ENCODE results near the gene TSPAN15. TPM values are rescaled to one million over a fixed set of nuclear protein-coding genes. Genes with fewer than 3 reads are reported as not detected.

The TSPAN15 gene
- polyA plus RNA-seq, 4 donors = 58.2 to 77.6 (median 66.0) TPM

DNA sequence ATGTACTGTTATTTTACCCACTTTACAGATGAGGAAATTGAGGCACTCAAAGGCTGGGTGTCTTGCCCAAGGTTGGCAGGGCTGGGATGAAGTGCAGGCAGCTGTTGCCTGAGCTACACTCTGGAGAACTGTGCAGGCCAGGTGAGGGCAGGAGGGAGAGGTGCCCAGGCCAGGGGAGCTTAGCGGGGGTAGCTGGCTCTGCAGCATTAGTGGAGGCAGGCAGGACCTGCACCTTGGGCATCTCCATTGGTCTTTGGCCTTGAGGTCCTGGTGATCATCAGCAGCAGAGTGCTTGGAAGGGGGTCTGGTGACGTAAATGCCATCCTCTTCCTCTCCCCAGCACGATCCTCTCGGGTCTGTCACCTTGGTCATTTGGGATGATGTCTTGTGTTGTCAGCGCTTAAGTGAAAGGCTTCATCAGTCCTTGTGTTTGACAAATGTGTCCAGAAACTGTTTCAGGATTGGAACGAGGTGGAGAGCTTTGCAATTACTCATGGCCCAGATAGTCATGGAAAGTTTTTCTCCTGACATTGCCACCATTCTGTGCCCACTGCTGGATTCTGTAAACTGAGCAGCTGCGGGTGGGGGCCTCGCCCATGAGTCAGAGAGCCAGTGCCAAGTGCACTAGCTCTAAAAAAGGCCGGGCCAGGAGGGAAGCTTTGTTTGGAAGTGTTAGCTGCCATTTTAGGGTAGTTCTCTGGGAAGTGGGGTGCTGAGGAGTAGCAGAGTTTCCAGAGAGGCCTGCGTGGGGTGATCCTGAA, 47.6 kb downstream of the TSPAN15 start:
- no peak for DNase-seq (ENCODE audit: low read depth in 4 of 4, low spot score in 3 of 4)

DNA sequence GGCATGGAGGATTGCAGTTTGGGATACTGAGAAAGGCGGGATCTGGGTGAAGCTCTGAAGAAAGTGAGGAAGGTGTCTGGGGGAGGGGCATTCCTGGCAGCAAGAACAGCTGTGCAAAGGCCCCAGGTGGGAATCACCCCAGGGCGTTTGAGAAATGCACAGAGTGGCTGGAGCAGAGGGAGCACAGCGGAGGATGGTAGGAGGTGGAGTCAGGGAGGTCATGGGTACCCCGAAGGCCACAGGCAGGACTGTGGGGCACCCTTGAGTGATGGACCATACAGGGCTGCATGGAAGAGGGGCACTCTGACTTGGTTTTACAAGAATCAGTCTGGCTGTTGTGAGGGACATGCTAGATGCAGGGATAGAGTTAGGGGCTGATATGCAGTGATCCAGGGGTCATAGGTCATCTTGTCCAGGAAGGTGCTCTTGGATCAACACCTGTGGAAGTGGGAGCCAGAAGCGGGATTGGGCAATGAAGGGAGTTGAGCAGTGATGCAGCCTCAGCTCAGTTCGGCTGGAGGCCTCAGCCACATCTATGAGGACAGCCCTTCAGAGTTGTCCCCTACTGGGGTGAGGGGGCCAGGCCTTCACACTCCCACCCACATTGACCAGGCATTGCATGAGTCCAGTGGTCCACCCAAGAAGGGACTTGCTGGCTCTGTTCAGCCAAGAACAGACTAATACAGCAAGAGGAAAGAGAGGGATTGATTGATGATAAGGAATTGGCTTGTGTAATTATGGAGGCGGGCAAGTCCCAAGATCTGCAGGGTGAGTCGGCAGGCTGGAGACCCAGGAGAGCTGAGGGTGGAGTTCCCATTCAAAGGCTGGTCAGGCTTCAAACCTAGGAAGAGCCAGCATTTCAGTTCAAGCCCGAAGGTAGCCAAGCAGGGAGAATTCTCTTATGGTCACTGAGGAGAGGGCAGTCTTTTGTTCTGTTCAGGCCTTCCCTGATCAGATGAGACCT, 48.7 kb downstream of the TSPAN15 start:
- no peak for DNase-seq (ENCODE audit: low read depth in 4 of 4, low spot score in 3 of 4)

DNA sequence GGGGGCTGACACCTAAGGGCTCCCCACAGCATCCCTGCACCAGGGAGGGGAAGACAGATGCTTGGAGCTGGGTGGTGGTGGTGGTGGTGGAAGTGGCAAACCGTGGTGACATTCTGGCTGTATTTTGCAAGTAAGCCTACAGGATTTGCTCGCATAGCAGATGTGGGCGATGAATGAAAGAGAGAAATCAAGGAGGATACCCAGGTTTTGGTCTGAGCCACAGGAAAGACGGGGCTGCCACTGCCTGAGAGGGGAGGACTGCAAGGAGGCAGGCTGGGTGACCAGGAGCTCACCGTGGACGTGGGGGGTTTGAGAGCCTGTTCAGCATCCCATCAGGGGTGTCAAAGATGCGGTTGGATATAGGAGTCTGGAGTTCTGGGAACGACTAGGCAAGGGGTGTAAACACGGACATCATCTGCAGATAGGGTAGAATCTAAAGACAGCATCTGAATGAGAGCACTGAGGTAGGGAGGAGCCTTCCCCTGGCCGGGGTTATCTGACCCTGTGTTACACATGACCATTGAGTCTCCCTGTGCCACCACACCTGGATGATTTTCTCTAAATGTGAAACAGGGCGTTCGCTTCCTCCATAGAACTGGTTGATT, 49.7 kb downstream of the TSPAN15 start:
- no peak for DNase-seq (ENCODE audit: low read depth in 4 of 4, low spot score in 3 of 4)

DNA sequence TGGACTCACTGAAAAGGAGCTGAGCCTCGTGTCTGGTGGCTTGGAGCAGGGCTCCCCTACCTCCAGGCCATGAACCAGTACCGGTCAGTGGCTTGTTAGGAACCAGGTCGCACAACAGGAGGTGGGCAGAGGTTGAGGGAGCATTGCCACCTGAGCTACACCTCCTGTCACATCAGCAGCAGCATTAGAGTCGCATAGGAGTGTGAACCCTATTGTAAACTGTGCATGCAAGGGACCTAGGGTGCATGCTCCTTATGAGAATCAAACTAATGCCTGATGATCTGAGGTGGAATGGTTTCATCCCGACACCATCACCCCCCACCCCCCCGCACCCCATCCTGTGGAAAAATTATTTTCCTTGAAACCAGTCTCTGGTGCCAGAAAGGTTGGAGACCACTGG, 50.4 kb downstream of the TSPAN15 start:
- no peak for DNase-seq (ENCODE audit: low read depth in 4 of 4, low spot score in 3 of 4)

DNA sequence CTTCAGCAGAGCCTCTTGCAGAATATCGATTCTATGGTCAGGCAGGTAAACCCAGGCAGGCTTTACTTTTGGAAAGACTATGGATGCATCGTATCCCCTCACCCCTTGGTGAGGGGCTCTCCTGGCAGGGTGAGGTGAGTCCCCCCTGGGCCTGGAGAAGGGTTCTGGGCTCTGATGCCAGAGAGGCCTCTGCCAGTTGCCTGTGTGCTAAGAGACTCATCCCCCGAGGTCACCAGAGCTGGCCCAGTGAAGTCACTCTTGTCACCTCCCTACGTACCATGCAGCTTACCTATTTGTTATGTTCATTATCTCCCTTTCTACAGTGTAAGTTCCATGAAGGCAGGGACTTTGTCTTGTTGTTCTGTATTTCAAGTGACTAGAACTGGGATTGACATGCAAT, 51.3 kb downstream of the TSPAN15 start:
- DNase-seq (ENCODE audit: low read depth in 4 of 4, low spot score in 3 of 4) = no peak

DNA sequence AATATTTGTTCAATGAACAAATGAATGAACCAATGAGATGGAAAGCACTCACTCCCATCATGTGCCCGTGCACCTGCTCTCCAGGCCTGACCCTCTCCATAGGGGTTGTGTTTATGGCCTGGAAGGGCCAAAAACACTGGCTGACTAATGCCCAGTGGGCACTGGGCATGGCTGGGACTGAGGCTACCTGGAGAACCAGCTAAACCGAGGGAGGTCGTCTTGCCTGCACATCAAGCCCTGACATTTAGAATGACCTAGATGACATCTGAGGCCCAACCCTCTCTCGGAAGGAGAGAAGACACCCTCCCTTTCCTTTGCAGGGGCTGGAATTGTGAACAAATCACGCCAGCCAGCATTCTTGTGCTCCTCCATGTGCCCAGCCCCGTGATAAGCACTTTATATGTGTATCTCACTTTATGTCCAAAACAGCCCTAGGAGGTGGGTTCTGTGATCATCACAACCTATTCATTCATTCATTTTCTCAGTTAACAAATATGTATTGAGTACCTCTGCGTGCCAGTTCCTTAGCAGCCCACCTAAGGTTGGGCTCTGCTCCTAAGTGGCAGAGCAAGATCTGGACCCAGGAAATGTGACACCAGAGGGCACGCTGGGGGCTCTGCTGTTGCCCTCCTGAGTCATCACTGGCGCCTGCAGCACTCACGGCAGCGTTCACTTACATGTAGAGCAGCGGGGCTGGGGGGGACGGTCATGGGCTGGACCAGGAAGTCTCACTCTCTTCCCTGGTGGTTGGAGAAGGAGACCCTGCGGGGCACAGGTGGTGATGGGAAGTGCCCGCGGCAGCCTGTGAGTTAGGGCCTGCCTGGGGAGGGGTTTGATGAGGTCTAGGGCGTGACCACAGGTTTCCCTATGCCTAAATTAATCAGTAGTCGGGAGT, 52.0 kb downstream of the TSPAN15 start:
- no peak for DNase-seq (ENCODE audit: low read depth in 4 of 4, low spot score in 3 of 4)

DNA sequence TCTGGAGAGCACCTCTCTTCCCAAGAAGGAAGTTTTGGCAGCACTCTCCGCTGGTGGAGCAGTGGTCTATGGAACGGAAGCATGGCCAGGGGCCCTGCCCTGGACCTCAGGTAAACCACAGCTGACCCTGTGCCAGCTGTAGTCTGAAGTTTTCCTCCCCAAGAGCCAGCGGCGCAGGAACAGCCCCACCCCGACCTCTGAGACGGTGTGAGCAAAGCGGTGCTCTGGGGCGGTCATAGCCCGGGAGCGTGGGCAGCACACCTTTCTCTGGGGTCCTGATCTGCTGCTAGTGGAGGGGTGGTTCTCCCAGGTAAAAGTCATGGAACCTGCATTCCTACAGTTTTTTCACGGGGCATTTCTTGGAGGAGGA, 52.6 kb downstream of the TSPAN15 start:
- no peak for DNase-seq (ENCODE audit: low read depth in 4 of 4, low spot score in 3 of 4)

DNA sequence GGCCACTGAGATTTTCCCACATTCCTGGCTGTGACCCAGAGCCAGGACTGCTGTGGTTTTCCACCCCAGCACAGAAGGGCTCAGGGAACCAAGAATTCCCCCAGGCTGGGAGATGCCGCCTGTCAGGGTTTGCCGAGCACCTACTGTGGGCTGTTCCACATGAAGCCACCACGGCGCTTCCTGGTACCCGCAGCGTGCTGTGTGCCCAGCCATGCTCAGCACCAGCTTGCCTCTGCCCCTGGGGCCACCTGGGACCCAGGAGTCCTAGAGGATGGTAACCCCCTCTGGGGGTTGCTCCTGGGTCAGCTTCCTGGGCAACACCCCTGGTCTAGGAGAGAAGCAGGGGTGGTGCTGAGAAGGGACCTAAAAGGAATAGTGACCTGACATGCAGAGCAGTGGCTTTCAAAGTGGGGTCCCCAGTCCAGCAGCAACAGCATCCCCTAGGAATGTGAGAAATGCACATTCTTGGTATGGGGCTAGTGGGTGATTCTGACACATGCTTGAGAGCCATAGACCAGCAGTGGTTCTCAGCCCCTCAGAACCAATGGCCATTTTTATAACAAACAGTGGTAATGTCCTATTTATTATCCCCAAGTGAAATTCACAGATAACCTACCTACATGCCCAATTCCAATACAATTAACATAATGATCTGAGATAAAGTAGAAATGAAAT, 53.4 kb downstream of the TSPAN15 start:
- DNase-seq (ENCODE audit: low read depth in 4 of 4, low spot score in 3 of 4) = no peak

DNA sequence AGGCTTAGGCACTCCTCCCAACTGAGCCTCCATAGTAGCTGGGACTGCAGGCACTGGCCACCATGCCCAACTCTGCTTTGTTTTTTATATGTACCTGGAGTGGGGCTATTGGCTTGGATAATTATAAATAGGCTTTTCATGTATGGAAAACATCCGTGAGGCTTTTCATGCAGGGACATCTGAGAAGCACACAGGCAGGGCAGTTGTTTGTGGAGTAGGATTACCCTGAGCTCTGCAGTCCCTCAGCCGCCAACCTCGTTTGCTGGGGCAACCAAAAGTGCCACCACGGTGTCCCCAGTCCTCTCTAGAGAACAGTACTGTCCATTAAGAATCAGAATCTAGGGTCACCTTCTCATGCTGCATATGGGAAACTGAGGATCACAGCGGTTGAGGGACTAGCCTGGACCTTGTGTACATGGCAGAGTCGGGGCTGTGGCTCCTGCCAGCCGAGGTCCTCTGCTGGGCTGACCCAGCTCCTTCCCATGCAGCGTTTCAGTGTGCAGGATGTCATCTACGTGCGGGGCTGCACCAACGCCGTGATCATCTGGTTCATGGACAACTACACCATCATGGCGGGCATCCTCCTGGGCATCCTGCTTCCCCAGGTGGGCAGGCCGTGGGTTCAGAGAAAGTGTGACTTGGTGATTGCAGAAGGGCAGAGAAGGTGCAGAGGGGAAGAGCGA, 54.5 kb downstream of the TSPAN15 start:
- no peak for DNase-seq (ENCODE audit: low read depth in 4 of 4, low spot score in 3 of 4)

DNA sequence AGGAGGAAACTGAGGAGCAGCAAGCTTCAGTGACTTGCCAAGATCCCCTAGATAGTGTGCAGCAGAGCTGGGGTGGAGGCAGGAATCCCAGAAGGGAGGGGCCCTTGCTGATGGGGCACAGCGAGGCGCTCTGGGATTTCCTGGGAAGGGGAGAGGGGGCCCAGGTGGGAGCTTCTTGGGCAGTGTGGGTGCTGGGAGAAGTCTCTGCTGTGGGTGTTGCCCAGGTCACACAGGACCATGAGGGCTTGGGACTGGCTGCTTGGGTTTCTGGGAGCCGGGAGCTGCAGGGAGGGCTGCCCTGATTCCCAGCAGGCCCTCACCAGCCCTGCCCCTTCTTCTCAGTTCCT, 55.2 kb downstream of the TSPAN15 start:
- no peak for DNase-seq (ENCODE audit: low read depth in 4 of 4, low spot score in 3 of 4)

DNA sequence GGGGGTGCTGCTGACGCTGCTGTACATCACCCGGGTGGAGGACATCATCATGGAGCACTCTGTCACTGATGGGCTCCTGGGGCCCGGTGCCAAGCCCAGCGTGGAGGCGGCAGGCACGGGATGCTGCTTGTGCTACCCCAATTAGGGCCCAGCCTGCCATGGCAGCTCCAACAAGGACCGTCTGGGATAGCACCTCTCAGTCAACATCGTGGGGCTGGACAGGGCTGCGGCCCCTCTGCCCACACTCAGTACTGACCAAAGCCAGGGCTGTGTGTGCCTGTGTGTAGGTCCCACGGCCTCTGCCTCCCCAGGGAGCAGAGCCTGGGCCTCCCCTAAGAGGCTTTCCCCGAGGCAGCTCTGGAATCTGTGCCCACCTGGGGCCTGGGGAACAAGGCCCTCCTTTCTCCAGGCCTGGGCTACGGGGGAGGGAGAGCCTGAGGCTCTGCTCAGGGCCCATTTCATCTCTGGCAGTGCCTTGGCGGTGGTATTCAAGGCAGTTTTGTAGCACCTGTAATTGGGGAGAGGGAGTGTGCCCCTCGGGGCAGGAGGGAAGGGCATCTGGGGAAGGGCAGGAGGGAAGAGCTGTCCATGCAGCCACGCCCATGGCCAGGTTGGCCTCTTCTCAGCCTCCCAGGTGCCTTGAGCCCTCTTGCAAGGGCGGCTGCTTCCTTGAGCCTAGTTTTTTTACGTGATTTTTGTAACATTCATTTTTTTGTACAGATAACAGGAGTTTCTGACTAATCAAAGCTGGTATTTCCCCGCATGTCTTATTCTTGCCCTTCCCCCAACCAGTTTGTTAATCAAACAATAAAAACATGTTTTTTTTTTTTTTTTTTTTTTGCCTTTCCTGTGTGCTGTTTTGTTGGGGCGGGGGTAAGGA, 55.8 kb downstream of the TSPAN15 start:
- no peak for DNase-seq (ENCODE audit: low read depth in 4 of 4, low spot score in 3 of 4)

DNA sequence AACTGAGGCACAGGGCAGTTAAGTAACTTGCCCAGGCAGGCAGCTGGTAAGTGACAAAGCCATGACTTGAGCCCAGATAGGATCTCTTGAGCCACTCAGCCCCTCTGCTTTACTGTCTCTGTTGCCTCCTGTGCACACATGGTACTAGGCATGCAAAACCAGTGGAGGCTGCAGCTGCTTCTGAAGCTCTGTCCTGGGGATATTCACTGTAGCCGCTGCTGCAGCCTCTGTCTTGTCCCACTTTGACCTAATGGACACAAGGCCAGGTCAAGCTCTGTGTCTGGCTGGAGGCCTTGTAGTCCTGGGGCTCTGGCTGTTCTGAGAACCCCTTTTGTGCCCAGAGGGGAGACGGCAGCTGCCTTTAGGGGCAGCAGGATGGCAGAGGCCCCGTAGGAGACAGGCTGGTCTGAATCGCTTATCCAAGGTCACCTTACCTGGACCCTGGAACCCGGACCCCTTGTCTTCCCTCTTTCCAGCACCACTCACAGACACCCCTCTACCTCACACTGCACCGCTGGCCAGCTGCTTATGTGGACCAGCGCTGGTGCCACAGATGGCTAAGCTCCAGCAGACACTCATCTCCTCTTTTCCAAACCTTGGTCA, 57.6 kb downstream of the TSPAN15 start:
- no peak for DNase-seq (ENCODE audit: low read depth in 4 of 4, low spot score in 3 of 4)

DNA sequence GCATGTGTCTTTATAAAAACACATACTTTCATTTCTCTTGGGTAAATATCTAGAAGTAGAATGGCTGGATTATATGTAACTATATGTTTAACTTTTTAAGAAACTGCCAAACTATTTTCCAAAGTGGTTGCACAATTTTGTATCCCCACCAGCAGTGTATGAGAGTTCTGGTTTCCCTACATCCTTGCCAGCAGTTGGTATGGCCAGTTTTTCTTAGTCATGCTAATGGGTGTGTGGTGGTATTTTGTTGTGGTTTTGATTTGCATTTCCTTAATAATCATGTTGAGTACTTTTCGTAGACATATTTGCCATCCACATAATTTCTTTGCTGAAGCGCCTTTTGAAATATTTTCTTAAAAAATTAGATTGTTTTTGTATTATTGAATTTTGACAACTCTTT, 61.6 kb downstream of the TSPAN15 start:
- no peak for DNase-seq (ENCODE audit: low read depth in 4 of 4, low spot score in 3 of 4)

DNA sequence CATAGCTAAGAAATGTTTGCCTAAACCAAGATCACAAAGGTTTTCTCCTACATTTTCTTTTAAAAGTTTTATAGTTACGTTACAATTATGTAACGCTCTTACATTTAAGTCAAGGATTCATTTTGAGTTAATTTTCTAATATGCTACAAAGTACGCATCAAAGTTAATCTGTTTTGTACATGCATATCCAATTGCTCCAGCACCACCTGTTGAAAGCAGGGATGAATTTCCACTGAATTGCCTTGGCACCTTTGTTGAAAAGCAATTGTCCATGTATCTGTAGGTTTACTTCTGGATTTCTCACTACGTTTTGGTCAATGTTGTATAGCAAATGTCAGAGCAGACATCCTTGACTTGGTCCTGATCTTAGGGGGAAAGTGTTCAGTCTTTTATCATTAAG, 62.4 kb downstream of the TSPAN15 start:
- DNase-seq (ENCODE audit: low read depth in 4 of 4, low spot score in 3 of 4) = no peak

DNA sequence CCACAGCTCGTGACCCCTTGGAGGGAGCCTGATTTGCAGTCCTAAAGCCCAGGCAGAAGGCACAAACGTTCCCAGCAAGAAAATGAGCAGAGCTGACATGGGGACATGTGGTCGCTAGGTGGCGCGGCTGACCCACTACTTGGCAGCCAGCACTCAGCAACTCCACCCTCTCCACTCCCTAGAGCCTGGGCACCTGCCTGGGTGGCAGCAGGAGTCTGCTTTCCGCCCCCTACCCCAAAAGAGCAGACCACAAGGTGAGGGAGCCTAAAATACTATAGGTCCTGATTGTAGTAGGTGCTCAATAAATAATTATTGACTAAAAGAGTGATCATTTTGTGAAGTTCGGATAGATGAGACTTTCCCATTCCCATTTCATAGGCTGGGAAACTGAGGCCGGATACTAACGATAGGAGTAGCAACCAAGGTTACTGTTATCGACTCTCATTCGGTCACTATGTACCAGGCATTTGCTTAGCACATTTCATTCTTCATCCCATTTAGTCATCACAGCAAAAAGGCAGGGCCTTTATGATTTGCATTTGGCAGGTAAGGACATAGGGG, 64.5 kb downstream of the TSPAN15 start:
- DNase-seq (ENCODE audit: low read depth in 4 of 4, low spot score in 3 of 4) = peak in 2 of 4 donors; percentile 38 to 49

DNA sequence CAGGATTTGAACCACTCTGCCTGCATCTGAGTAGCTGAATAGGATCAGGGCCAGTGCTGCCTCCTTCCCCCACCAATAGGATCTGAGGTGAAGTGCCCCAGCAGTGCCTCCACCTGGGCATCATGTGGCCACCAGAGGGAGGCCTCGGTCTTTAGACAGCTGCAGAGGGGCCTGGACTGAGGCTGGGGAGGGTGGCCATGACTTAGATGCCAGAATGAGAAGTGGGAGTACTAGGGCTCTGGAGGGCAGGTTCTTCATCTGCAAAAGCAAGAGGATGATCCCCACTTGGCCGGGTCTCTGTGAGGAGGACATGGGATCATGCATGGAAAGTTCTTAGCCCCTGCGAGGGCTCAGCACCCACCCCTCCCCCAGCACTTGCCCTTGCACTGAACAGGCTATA, 65.1 kb downstream of the TSPAN15 start:
- DNase-seq (ENCODE audit: low read depth in 4 of 4, low spot score in 3 of 4) = no peak

DNA sequence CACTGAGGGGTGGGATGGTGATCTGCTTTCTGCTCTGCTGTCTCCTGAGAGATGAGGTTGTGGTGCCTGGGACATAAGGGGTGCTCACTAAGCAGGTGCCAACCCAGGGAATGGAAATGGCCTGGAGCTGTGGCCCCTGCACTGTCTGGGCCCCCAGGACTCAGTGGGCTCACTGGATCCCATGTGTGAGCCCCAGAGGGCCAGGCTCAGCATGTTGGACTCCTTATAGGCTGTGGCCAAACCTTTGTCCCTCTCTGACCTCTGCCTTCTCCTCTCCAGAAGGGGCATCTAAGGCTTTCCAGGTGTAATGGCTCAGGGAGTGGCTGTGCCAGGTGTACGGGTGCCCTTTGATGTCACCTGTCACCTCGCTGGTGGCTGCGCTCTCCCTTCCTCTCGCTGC, 65.5 kb downstream of the TSPAN15 start:
- no peak for DNase-seq (ENCODE audit: low read depth in 4 of 4, low spot score in 3 of 4)

Measured in right renal pelvis (tissue), 4 donors.